Activated CD4-positive, alpha-beta T cell treated with anti-CD3 and anti-CD28 coated beads, Interleukin-2, amount 10 ng/mL, durations not matched to agents 7 days and 5 days (primary cell): Measurements from ENCODE around the gene ESR1. TPM values are rescaled to one million over a fixed set of nuclear protein-coding genes. Genes with fewer than 3 reads are reported as not detected.
"Not testable (repeated sequence)": the region's sequence is repeated elsewhere in the genome, so short reads cannot be mapped to it uniquely, and the experiment has no call there.

Experiments
- CTCF ChIA-PET: fragments of 350-600 bp; sonication (Branson Sonifier 250); formaldehyde crosslinking; loops from one replicate; lab custom pipeline; 2021; ENCODE audit warnings: antibody characterized with exemption; lab: Charles Lee
- POLR2A ChIA-PET: fragments of 350-600 bp; sonication (Branson Sonifier 250); formaldehyde crosslinking; loops from one replicate; lab custom pipeline; 2021; ENCODE audit warnings: antibody characterized with exemption; lab: Charles Lee
- DNase-seq: peaks from one replicate; pipeline ENCODE4 v3.0.0-alpha.2; 2020
- H3K27ac Mint-ChIP-seq: one replicate; pipeline ENCODE4 v1.8.0; 2021; ENCODE audit warnings: mild to moderate bottlenecking, moderate library complexity, mixed read lengths
- H3K27me3 Mint-ChIP-seq: one replicate; pipeline ENCODE4 v1.8.0; 2021; ENCODE audit warnings: mixed read lengths
- H3K36me3 Mint-ChIP-seq: one replicate; pipeline ENCODE4 v1.8.0; 2021; ENCODE audit warnings: low read depth, mixed read lengths
- H3K4me1 Mint-ChIP-seq: one replicate; pipeline ENCODE4 v1.8.0; 2021; ENCODE audit warnings: mixed read lengths
- H3K4me3 Mint-ChIP-seq: one replicate; pipeline ENCODE4 v1.8.0; 2021; ENCODE audit warnings: mild to moderate bottlenecking, moderate library complexity, mixed read lengths
- H3K9me3 Mint-ChIP-seq: one replicate; pipeline ENCODE4 v1.8.0; 2021; ENCODE audit warnings: mixed read lengths
- total RNA-seq, 2 experiments: library from RNA; stranded (reverse); gene quantifications; one replicate each; pipeline ENCODE4 v1.2.3, GENCODE V29; 2021

ESR1 gene
- total RNA-seq, 2 experiments from 2014 or later = 1.00 to 2.2 TPM

- CTCF ChIA-PET = no interaction called here
- Mint-ChIP-seq H3K27me3 (no peaks in the 10 kb centered on the region), H3K9me3 (peaks cover 6% of the 10 kb centered on the region), H3K4me3 (no peak overlapping the region), H3K36me3 (no peaks in the 10 kb centered on the region), H3K27ac (no peak overlapping the region), H3K4me1 (peaks cover 3% of the 10 kb centered on the region)
- DNase-seq = no peak
- POLR2A ChIA-PET = no interaction called here
Measured at GRCh38 chr6:152023613-152024012, 216.1 kb downstream of the ESR1 start.

- ChIA-PET POLR2A (no interaction called here), CTCF (interaction anchor here (0.7 kb wide), 1 partner anchor 493 kb away, joined by 5 read pairs; no protein-coding TSS in a partner anchor)
- Mint-ChIP-seq H3K36me3 (no peaks in the 10 kb centered on the region), H3K9me3 (peaks cover 6% of the 10 kb centered on the region), H3K27ac (no peak overlapping the region), H3K4me1 (peaks cover 3% of the 10 kb centered on the region), H3K27me3 (no peaks in the 10 kb centered on the region), H3K4me3 (no peak overlapping the region)
- no peak for DNase-seq
Measured at GRCh38 chr6:152026291-152026690, 218.8 kb downstream of the ESR1 start.

GRCh38 chr6:152026744-152027143, 219.3 kb downstream of the ESR1 start:
- DNase-seq, H3K36me3 Mint-ChIP-seq, POLR2A ChIA-PET, H3K9me3 Mint-ChIP-seq, H3K4me1 Mint-ChIP-seq, H3K27me3 Mint-ChIP-seq, H3K4me3 Mint-ChIP-seq, H3K27ac Mint-ChIP-seq: not testable (repeated sequence)
- CTCF ChIA-PET = interaction anchor here (0.7 kb wide), 1 partner anchor 494 kb away, joined by 5 read pairs; no protein-coding TSS in a partner anchor

- H3K4me3 Mint-ChIP-seq, H3K9me3 Mint-ChIP-seq, H3K36me3 Mint-ChIP-seq, H3K4me1 Mint-ChIP-seq, CTCF ChIA-PET, POLR2A ChIA-PET, DNase-seq, H3K27me3 Mint-ChIP-seq, H3K27ac Mint-ChIP-seq: not testable (repeated sequence)
Measured at GRCh38 chr6:152033765-152034164, 226.3 kb downstream of the ESR1 start.

- Mint-ChIP-seq H3K4me3 (no peak overlapping the region), H3K9me3 (peaks cover 5% of the 10 kb centered on the region), H3K36me3 (no peaks in the 10 kb centered on the region), H3K4me1 (no peaks in the 10 kb centered on the region), H3K27me3 (no peaks in the 10 kb centered on the region), H3K27ac (no peak overlapping the region)
- DNase-seq = no peak
- ChIA-PET POLR2A (no interaction called here), CTCF (no interaction called here)
Measured at GRCh38 chr6:152034631-152035030, 227.1 kb downstream of the ESR1 start.

GRCh38 chr6:152046118-152046517, 238.6 kb downstream of the ESR1 start:
- Mint-ChIP-seq H3K4me3 (no peak overlapping the region), H3K9me3 (peaks cover 3% of the 10 kb centered on the region), H3K27ac (no peak overlapping the region), H3K27me3 (no peaks in the 10 kb centered on the region), H3K36me3 (no peaks in the 10 kb centered on the region), H3K4me1 (no peaks in the 10 kb centered on the region)
- POLR2A ChIA-PET = no interaction called here
- DNase-seq = no peak
- CTCF ChIA-PET = no interaction called here

GRCh38 chr6:152048921-152049320, 241.4 kb downstream of the ESR1 start:
- no peak for DNase-seq
- Mint-ChIP-seq H3K4me1 (no peaks in the 10 kb centered on the region), H3K27ac (no peak overlapping the region), H3K9me3 (no peaks in the 10 kb centered on the region), H3K4me3 (no peak overlapping the region), H3K36me3 (no peaks in the 10 kb centered on the region), H3K27me3 (no peaks in the 10 kb centered on the region)
- POLR2A ChIA-PET = no interaction called here
- CTCF ChIA-PET = no interaction called here

GRCh38 chr6:152049502-152049901, 242.0 kb downstream of the ESR1 start:
- no peaks in the 10 kb centered on the region for H3K27me3 Mint-ChIP-seq
- H3K9me3 Mint-ChIP-seq = no peaks in the 10 kb centered on the region
- POLR2A ChIA-PET = no interaction called here
- no peak overlapping the region for H3K4me3 Mint-ChIP-seq
- H3K27ac Mint-ChIP-seq = no peak overlapping the region
- H3K36me3 Mint-ChIP-seq = no peaks in the 10 kb centered on the region
- no peaks in the 10 kb centered on the region for H3K4me1 Mint-ChIP-seq
- no peak for DNase-seq
- CTCF ChIA-PET = no interaction called here

- no peaks in the 10 kb centered on the region for H3K9me3 Mint-ChIP-seq
- no peaks in the 10 kb centered on the region for H3K27me3 Mint-ChIP-seq
- CTCF ChIA-PET = no interaction called here
- no peak for DNase-seq
- POLR2A ChIA-PET = no interaction called here
- no peak overlapping the region for H3K27ac Mint-ChIP-seq
- H3K4me1 Mint-ChIP-seq = no peaks in the 10 kb centered on the region
- H3K4me3 Mint-ChIP-seq = no peak overlapping the region
- no peaks in the 10 kb centered on the region for H3K36me3 Mint-ChIP-seq
Measured at GRCh38 chr6:152050451-152051195, 243.1 kb downstream of the ESR1 start.

GRCh38 chr6:152052061-152052460, 244.6 kb downstream of the ESR1 start:
- H3K36me3 Mint-ChIP-seq = no peaks in the 10 kb centered on the region
- POLR2A ChIA-PET = no interaction called here
- peaks cover 2% of the 10 kb centered on the region for H3K27me3 Mint-ChIP-seq
- CTCF ChIA-PET = no interaction called here
- DNase-seq = no peak
- no peak overlapping the region for H3K27ac Mint-ChIP-seq
- H3K4me3 Mint-ChIP-seq = no peak overlapping the region
- H3K9me3 Mint-ChIP-seq = no peaks in the 10 kb centered on the region
- no peaks in the 10 kb centered on the region for H3K4me1 Mint-ChIP-seq

- Mint-ChIP-seq H3K4me1 (no peaks in the 10 kb centered on the region), H3K27ac (no peak overlapping the region), H3K27me3 (peaks cover 2% of the 10 kb centered on the region), H3K36me3 (no peaks in the 10 kb centered on the region), H3K4me3 (no peak overlapping the region), H3K9me3 (no peaks in the 10 kb centered on the region)
- POLR2A ChIA-PET = no interaction called here
- DNase-seq = no peak
- CTCF ChIA-PET = no interaction called here
Measured at GRCh38 chr6:152053332-152053731, 245.8 kb downstream of the ESR1 start.

- H3K27me3 Mint-ChIP-seq = peaks cover 2% of the 10 kb centered on the region
- no peaks in the 10 kb centered on the region for H3K36me3 Mint-ChIP-seq
- POLR2A ChIA-PET = no interaction called here
Measured at GRCh38 chr6:152054441-152054840, 247.0 kb downstream of the ESR1 start.

GRCh38 chr6:152055517-152055916, 248.0 kb downstream of the ESR1 start:
- no peak overlapping the region for H3K4me3 Mint-ChIP-seq
- CTCF ChIA-PET = no interaction called here
- no peak overlapping the region for H3K27ac Mint-ChIP-seq
- POLR2A ChIA-PET = no interaction called here
- H3K36me3 Mint-ChIP-seq = no peaks in the 10 kb centered on the region
- H3K4me1 Mint-ChIP-seq = no peaks in the 10 kb centered on the region
- no peaks in the 10 kb centered on the region for H3K9me3 Mint-ChIP-seq
- no peak for DNase-seq
- peaks cover 2% of the 10 kb centered on the region for H3K27me3 Mint-ChIP-seq

More at GRCh38 chr6:152054441-152054840, 247.0 kb downstream of the ESR1 start:
- Mint-ChIP-seq H3K4me3 (no peak overlapping the region), H3K4me1 (no peaks in the 10 kb centered on the region), H3K9me3 (no peaks in the 10 kb centered on the region), H3K27ac (no peak overlapping the region)
- CTCF ChIA-PET = no interaction called here
- no peak for DNase-seq
